ENCODE results near the gene FBXW7.

Gene FBXW7

DNA sequence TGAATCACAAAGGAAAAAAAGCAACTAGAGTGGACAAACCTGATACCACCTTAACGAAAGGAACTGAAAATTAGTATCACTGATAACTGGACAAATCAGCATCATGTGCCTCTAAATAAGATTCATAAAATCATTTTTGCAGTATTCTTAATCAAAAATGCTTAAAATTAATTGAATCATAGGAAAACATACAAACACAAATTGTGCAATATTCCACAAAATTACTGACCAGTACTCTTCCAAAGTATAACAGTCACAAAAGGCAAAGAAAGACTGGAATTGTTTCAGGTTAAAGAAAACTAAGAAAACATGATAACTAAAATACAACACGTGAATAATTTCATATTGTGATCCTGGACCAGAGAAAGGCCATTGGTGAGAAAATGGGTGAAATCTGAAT is 27.1 kb downstream of the FBXW7 start:
- no peak overlapping the region for H3K4me3 ChIP-seq (replicated peaks; ENCODE audit: low read depth, low read length)
- DNase-seq (ENCODE audit: low read depth), result no peak
- TF ChIP-seq, protein P1, sequence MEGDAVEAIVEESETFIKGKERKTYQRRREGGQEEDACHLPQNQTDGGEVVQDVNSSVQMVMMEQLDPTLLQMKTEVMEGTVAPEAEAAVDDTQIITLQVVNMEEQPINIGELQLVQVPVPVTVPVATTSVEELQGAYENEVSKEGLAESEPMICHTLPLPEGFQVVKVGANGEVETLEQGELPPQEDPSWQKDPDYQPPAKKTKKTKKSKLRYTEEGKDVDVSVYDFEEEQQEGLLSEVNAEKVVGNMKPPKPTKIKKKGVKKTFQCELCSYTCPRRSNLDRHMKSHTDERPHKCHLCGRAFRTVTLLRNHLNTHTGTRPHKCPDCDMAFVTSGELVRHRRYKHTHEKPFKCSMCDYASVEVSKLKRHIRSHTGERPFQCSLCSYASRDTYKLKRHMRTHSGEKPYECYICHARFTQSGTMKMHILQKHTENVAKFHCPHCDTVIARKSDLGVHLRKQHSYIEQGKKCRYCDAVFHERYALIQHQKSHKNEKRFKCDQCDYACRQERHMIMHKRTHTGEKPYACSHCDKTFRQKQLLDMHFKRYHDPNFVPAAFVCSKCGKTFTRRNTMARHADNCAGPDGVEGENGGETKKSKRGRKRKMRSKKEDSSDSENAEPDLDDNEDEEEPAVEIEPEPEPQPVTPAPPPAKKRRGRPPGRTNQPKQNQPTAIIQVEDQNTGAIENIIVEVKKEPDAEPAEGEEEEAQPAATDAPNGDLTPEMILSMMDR (IDR thresholded peaks at IDR 0.05; ENCODE audit: low read length, missing control alignments), result no peak

GRCh38 chr4:152508386-152508785 is 27.5 kb downstream of the FBXW7 start:
- H3K4me3 ChIP-seq (replicated peaks; ENCODE audit: low read depth, low read length), result no peak overlapping the region
- TF ChIP-seq, protein P1 (IDR thresholded peaks at IDR 0.05; ENCODE audit: low read length, missing control alignments), result no peak

DNA sequence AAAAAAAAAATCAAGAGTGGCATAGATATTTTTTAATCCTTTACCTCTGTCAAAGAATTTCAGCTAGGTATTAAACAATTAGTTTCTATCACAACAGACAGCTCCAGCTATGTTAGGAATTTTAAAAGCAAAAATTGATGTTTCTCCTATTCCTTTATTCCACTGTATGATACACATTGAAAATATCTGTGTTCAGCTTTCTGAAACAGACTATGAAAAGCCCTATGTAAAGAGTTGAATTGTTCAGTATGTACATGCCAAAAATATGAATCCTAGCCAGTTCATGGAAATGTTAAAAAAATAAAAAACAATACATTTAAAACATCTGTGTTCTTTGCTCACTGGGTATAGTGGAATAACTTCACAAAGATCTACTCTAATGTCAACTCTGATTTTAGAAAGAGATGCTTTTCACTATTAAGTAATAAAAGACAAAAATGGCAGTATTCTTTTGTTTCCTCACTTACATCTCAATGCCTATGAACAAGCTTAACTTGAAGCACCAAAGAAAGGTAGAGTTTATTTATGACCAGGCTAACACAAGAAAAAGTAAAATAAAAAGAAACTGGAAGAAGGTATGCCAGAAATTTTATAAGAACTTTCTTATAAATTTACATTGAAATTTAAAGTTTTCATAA is 32.1 kb downstream of the FBXW7 start:
- no peak for DNase-seq (ENCODE audit: low read depth)
- TF ChIP-seq, protein P1 (IDR thresholded peaks at IDR 0.05; ENCODE audit: low read length, missing control alignments), result no peak
- no peak overlapping the region for H3K4me3 ChIP-seq (replicated peaks; ENCODE audit: low read depth, low read length)

More at GRCh38 chr4:152508386-152508785, 27.5 kb downstream of the FBXW7 start:
- DNase-seq (ENCODE audit: low read depth), result no peak

DNA sequence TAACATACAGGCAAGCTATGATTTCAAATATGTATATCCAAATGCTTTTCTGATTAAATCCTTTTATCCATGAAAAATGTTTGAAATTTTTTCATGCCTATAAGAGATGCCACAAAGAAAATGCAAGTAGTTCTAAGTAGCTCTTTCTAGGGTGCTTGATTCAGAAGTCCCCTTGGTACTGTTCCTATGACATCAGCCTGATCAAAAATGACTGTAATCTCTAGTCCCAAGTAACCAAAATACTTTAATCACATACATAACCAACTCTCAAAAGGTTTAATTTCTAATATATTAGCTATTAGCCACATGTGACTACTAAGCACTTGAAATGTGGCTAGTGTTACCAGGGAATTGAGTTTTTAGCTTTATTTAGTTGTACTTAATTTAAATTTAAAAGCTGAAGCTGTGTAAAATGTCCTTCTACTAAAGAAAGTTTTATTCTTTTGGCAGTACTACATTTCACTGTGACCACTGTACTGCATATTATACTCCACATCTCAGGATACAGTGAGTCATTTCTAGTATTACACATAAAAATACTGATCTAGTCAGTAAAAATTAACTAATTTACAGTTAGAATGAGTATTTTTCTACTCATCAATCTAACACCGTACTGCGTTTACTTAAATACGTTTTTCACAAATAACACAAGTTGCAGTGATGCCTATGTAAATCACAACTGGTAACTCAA is 33.9 kb downstream of the FBXW7 start:
- DNase-seq (ENCODE audit: low read depth), result peak; percentile 22
- H3K4me3 ChIP-seq (replicated peaks; ENCODE audit: low read depth, low read length), result no peak overlapping the region
- TF ChIP-seq, protein P1 (IDR thresholded peaks at IDR 0.05; ENCODE audit: low read length, missing control alignments), result no peak

GRCh38 chr4:152500800-152501434 is 35.0 kb downstream of the FBXW7 start:
- no peak overlapping the region for H3K4me3 ChIP-seq (replicated peaks; ENCODE audit: low read depth, low read length)
- TF ChIP-seq, protein P1 (IDR thresholded peaks at IDR 0.05; ENCODE audit: low read length, missing control alignments), result peak; percentile 79
- peak; percentile 96 for DNase-seq (ENCODE audit: low read depth)

DNA sequence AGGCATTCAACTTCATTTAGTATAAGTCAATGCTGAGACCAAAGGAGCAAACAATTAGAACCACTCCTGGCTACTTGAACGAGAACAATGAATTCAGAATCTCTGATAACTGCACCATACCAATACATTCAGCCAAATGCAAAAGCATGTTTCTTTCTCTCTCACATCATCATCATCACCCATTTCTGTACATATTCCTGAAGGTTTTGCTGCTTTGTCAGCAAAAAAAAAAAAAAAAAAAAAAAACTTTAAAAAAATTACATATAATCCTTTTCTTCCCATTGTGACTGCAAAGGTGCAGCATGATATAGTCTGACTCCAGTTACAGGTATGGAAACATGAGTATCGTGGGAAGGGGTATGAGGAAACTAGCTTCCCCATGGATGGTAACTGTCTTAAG is 35.6 kb downstream of the FBXW7 start:
- H3K4me3 ChIP-seq (replicated peaks; ENCODE audit: low read depth, low read length), result no peak overlapping the region
- no peak for DNase-seq (ENCODE audit: low read depth)
- TF ChIP-seq, protein P1 (IDR thresholded peaks at IDR 0.05; ENCODE audit: low read length, missing control alignments), result no peak

All from fibroblast of pulmonary artery (primary cell).